ENCODE data around the gene RFWD3.
A peak's percentile ranks its signal among the peaks of the same experiment; 100 is the strongest.

Gene RFWD3

DNA sequence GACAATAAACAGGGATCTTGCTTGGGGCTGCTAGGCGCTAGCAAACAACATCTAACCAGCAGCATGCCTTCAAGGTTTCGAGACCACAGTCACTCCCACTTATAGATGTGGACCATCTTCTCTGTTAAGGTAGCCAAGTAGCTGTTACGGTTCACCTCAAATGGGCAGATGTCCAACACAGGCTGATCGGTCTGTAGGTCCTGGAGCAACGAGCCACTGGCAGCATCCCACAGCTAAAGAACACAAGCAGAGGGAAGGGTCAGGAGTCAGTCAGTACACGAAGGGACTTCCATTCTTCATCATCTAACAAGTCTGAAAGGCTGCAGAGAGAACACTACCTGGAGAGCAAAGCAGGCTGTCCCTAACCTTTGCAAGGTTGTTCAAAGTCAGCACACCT is 42.8 kb downstream of the RFWD3 start:
- no peak overlapping the region for H3K4me3 ChIP-seq (ENCODE audit: low read depth, low read length)
- no peak for DNase-seq (ENCODE audit: low read depth)
- TF ChIP-seq, protein P1, sequence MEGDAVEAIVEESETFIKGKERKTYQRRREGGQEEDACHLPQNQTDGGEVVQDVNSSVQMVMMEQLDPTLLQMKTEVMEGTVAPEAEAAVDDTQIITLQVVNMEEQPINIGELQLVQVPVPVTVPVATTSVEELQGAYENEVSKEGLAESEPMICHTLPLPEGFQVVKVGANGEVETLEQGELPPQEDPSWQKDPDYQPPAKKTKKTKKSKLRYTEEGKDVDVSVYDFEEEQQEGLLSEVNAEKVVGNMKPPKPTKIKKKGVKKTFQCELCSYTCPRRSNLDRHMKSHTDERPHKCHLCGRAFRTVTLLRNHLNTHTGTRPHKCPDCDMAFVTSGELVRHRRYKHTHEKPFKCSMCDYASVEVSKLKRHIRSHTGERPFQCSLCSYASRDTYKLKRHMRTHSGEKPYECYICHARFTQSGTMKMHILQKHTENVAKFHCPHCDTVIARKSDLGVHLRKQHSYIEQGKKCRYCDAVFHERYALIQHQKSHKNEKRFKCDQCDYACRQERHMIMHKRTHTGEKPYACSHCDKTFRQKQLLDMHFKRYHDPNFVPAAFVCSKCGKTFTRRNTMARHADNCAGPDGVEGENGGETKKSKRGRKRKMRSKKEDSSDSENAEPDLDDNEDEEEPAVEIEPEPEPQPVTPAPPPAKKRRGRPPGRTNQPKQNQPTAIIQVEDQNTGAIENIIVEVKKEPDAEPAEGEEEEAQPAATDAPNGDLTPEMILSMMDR (IDR thresholded peaks at IDR 0.05; ENCODE audit: insufficient read depth, low read depth, low read length, missing control alignments), result no peak

DNA sequence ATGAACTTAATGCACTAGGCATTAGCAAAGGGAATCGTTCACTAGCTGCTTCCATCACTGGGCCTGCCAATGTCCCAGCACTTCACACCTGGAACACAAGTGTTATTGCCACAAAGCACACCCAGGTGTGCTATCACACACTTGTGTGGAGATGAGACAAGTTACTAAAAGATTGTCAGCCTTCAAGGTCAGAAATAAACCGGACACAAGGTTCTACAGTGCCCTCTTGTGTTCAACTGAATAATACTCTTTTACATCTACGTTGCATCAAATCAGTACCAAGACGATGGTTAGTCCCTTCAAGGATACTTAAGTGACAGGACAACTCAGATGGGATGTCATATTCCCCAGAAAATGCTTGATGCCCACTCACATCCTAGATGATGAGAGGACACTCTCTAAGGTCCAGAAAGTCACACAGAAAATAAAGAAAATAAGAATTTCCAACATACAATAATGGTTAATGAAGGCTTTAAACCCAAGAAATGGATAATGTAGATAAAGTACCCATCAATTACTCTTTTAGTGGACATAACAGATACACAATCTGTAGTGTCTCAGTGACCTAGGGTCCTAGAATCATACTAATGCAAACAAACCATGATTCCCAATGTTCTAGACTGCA is 43.4 kb downstream of the RFWD3 start:
- TF ChIP-seq, protein P1 (IDR thresholded peaks at IDR 0.05; ENCODE audit: insufficient read depth, low read depth, low read length, missing control alignments), result peak; percentile 49
- DNase-seq (ENCODE audit: low read depth), result peak; percentile 65
- no peak overlapping the region for H3K4me3 ChIP-seq (ENCODE audit: low read depth, low read length)

DNA sequence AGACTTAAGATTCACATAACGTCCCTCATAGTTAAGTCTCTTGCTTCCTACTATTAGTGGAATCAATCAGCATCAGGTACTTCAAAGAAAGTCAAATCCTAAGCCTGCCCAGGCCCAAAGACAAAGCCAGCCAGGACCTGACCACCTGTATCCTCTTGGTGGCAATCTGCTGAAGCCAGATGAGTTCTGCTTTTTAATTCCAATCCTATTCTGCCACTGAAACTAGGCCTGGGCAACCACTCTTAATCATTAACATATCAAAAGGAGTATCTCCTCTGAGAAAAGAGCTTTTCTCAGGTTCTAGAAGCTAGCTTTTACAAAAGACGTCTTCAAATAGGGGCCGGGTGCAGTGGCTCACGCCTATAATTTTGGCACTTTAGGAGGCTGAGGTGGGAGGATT is 44.7 kb downstream of the RFWD3 start:
- DNase-seq (ENCODE audit: low read depth), result no peak
- no peak overlapping the region for H3K4me3 ChIP-seq (ENCODE audit: low read depth, low read length)

GRCh38 chr16:74617206-74617788 is 49.4 kb downstream of the RFWD3 start:
- no peak for DNase-seq (ENCODE audit: low read depth)
- TF ChIP-seq, protein P1 (IDR thresholded peaks at IDR 0.05; ENCODE audit: insufficient read depth, low read depth, low read length, missing control alignments), result no peak
- no peak overlapping the region for H3K4me3 ChIP-seq (ENCODE audit: low read depth, low read length)

More for the DNA sequence above, 44.7 kb downstream of the RFWD3 start:
- TF ChIP-seq, protein P1 (IDR thresholded peaks at IDR 0.05; ENCODE audit: insufficient read depth, low read depth, low read length, missing control alignments), result no peak

- no peak for DNase-seq (ENCODE audit: low read depth)
- no peak overlapping the region for H3K4me3 ChIP-seq (ENCODE audit: low read depth, low read length)
- TF ChIP-seq, protein P1 (IDR thresholded peaks at IDR 0.05; ENCODE audit: insufficient read depth, low read depth, low read length, missing control alignments), result no peak
Observed at GRCh38 chr16:74611721-74612120, 55.0 kb downstream of the RFWD3 start.

DNA sequence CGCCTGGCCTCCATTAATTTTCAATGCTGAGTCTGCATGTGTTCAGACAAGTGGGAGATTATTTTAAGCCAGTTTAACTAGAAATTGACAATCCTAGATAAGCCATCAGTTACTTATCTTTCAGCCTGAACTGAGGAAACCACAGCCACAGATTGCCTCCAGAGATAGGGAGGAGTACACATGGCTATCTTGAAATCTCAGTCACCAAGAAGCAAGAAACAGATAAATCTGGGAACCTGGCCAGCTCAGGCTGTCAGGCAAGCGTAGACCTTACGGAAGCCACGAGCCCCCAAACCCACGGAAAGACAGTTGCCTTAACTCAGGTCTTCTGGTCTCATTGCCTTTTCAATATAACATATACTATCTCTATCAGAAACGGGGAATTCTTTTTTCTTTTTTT is 57.7 kb downstream of the RFWD3 start:
- TF ChIP-seq, protein P1 (IDR thresholded peaks at IDR 0.05; ENCODE audit: insufficient read depth, low read depth, low read length, missing control alignments), result no peak
- no peak for DNase-seq (ENCODE audit: low read depth)
- H3K4me3 ChIP-seq (ENCODE audit: low read depth, low read length), result no peak overlapping the region

DNA sequence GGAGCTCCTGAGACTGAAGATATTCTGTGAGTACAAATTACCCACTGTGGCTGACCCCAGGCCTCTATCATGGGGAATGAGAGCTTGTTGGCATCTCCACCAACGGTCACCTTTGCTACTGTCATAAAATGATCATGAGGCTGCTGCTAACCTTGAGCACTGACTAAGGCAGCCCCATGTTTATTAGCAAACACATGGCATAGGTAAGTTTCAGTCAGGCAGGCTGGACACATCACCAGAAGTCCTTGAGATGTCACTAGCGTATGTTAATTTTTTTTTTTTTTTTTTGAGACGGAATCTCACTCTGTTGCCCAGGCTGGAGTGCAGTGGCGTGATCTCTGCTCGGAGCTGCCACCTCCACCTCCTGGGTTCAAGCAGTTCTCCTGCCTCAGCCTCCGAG is 58.3 kb downstream of the RFWD3 start:
- no peak for DNase-seq (ENCODE audit: low read depth)
- H3K4me3 ChIP-seq (ENCODE audit: low read depth, low read length), result no peak overlapping the region
- TF ChIP-seq, protein P1 (IDR thresholded peaks at IDR 0.05; ENCODE audit: insufficient read depth, low read depth, low read length, missing control alignments), result no peak
